Frontal cortex (tissue), 4 donors: Measurements from ENCODE around the gene EXOC2. TPM values are rescaled to one million over a fixed set of nuclear protein-coding genes. Genes with fewer than 3 reads are reported as not detected.

ENCODE experiments used
- DNase-seq, 2 donors: peaks; one replicate each; pipeline ENCODE4 v3.0.0; 2012; ENCODE audit warnings: low spot score in 2 of 2
- FAIRE-seq: peaks from 2 replicates; lab custom pipeline; 2012; peaks lifted over from hg19 to GRCh38; lab: Jason Lieb, UNC
- total RNA-seq: library from RNA; depleted of rRNA; stranded (reverse); fragments of >200 nt; gene quantifications from one replicate; pipeline ENCODE4 v1.2.3, GENCODE V29; 2014
- donor health status: control.
- donor health status: control.
- donor health status: control.

Gene EXOC2
- total RNA-seq, 1 donor from 2014 or later, result 61.6 TPM

GRCh38 chr6:489001-489400 is 203.9 kb downstream of the EXOC2 start:
- no peak for FAIRE-seq
- DNase-seq, result no peak

- FAIRE-seq (peak; percentile 15), DNase-seq (peak; percentile 51 to 75)
Measured at GRCh38 chr6:487956-488355, 205.0 kb downstream of the EXOC2 start.

GRCh38 chr6:485655-486170 is 207.2 kb downstream of the EXOC2 start:
- FAIRE-seq (no peak), DNase-seq (no peak)

- FAIRE-seq, result no peak
Measured at GRCh38 chr6:484746-485145, 208.2 kb downstream of the EXOC2 start.

GRCh38 chr6:484086-484745 is 208.7 kb downstream of the EXOC2 start:
- FAIRE-seq (no peak), DNase-seq (no peak)

More at GRCh38 chr6:484746-485145, 208.2 kb downstream of the EXOC2 start:
- no peak for DNase-seq

GRCh38 chr6:475314-475713 is 217.6 kb downstream of the EXOC2 start:
- no peak for FAIRE-seq
- DNase-seq, result no peak

- DNase-seq, result peak in 1 of 2 donors; percentile 29
- no peak for FAIRE-seq
Measured at GRCh38 chr6:474453-475185, 218.3 kb downstream of the EXOC2 start.

GRCh38 chr6:473768-474452 is 219.0 kb downstream of the EXOC2 start:
- DNase-seq (no peak), FAIRE-seq (no peak)

- FAIRE-seq, result no peak
- DNase-seq, result no peak
Measured at GRCh38 chr6:473356-473755, 219.6 kb downstream of the EXOC2 start.

- no peak for FAIRE-seq
- no peak for DNase-seq
Measured at GRCh38 chr6:470901-471448, 222.0 kb downstream of the EXOC2 start.

- FAIRE-seq, result no peak
Measured at GRCh38 chr6:470051-470900, 222.7 kb downstream of the EXOC2 start.

GRCh38 chr6:467671-468082 is 225.3 kb downstream of the EXOC2 start:
- DNase-seq (no peak), FAIRE-seq (no peak)

More at GRCh38 chr6:470051-470900, 222.7 kb downstream of the EXOC2 start:
- no peak for DNase-seq

GRCh38 chr6:467111-467510 is 225.8 kb downstream of the EXOC2 start:
- no peak for FAIRE-seq
- DNase-seq, result no peak

- DNase-seq (peak in 1 of 2 donors; percentile 24), FAIRE-seq (no peak)
Measured at GRCh38 chr6:466564-466963, 226.4 kb downstream of the EXOC2 start.

- no peak for FAIRE-seq
- no peak for DNase-seq
Measured at GRCh38 chr6:465531-466348, 227.2 kb downstream of the EXOC2 start.

- FAIRE-seq, result no peak
- no peak for DNase-seq
Measured at GRCh38 chr6:456887-457286, 236.1 kb downstream of the EXOC2 start.

- FAIRE-seq (no peak), DNase-seq (no peak)
Measured at GRCh38 chr6:456358-456867, 236.5 kb downstream of the EXOC2 start.

- FAIRE-seq (no peak), DNase-seq (no peak)
Measured at GRCh38 chr6:455835-456234, 237.1 kb downstream of the EXOC2 start.
